HG03432 (cell line): ENCODE data around the gene CIB4.

ENCODE experiments used
- ATAC-seq: cut with Tn5 transposase; IDR thresholded peaks from one replicate; pipeline ENCODE4 v1.9.1; 2021; ENCODE audit warnings: mild to moderate bottlenecking, moderate library complexity; ENCODE audit not compliant: unreplicated experiment

CIB4 gene

DNA sequence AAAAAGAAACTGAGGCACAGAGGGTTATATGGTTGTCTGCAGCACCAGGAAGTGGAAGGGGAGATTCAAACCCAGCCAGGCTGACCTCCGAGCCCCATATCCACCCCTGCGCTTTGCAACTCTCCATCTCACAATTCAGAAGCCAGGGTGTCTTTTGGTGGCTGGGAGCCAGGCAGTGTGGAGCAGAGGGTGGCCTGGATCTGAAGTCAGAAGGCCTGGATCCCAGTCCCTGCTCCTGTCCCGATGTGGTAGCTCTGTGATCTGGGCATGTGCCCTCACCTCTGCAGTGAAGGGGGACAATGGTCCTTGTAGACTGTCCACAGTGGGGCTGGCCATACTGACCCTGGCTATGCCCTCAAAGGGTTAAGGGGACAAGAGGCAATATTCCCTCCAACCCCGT lies 57.0 kb downstream of the CIB4 start:
- no peak for ATAC-seq

DNA sequence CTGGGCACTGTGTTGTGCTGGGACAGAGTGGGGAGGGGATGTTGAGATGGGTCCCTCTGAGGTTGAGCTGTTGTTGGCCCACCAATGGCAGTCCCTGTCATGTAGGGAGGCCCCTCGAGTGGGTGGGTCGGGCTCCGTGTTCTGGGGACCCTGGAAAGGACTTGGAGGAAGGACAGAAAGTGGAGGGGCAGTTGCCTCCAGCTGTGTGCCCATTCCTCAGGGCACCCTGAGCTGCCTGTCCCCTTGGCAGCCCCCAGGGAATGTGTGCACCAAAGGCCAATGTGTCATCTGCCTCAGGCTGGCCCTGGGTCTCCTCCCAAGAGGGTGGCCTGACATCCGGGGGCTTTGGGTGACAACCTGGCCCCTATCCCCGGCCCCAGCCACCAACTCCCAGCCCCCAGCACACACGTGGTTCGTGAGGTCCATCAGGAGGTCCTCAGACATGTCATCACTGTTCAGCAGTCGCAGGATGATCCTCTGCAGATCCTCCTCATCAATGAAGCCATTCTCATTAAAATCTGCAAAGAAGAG lies 57.7 kb downstream of the CIB4 start:
- no peak for ATAC-seq

DNA sequence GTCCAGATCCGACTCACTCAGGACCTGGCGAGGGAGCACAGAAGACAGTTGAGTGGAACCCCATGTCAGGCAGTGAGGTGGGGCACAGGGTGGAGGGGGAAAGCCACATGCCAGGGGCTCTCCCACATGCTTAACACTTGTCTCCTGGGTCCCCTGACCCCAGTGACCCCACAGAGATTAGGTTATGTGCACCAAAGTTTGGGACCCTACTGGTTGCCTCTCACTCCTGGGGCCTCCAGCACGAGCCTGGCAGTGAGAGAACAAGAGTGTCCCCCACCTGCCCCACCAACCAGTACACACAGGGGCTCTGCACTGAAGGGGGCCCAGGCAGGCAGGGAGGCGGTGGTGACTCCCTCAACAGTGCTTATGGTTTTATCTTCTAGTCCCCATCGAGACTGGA lies 58.3 kb downstream of the CIB4 start:
- no peak for ATAC-seq

DNA sequence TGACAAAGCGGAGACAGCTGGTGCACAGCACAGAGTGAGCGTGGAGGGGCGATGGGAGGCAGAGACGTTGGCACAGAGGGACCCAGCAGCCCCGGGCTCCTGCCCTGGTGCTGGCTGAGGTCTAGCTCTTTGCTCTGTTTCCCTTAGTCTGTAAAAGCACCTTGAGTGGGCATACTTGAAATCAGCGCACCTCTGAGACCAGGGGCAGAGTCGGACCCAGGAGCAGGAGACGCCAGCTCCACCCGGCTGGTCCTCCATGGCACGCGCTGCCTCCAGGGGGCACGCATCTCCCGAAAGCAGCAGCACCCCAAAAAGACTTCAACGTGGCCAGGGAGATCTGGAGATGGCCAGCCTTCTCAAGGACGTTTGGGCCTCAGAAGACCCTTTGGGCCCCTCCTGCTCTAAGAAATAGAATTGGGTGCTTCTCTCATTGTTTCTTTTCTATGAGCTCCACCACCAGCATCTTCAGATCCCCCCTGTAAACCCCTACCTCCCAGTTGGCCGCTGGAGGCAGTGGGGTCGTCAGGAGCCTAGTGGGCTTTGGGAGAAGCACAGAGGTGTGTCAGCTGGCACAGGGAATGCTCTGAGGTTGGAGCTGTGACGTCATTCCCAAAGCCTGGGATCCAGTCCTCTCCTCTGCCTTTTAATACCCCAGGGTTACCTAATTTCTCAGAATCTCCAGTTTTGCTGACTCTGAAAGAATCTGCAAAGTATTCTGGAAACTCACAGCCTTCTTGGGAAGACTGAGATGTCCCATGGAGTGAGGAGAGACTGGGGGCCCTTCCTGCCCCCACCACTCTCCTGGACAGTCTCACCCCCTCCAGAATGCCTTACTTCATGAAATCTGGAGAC lies 58.9 kb downstream of the CIB4 start:
- no peak for ATAC-seq

DNA sequence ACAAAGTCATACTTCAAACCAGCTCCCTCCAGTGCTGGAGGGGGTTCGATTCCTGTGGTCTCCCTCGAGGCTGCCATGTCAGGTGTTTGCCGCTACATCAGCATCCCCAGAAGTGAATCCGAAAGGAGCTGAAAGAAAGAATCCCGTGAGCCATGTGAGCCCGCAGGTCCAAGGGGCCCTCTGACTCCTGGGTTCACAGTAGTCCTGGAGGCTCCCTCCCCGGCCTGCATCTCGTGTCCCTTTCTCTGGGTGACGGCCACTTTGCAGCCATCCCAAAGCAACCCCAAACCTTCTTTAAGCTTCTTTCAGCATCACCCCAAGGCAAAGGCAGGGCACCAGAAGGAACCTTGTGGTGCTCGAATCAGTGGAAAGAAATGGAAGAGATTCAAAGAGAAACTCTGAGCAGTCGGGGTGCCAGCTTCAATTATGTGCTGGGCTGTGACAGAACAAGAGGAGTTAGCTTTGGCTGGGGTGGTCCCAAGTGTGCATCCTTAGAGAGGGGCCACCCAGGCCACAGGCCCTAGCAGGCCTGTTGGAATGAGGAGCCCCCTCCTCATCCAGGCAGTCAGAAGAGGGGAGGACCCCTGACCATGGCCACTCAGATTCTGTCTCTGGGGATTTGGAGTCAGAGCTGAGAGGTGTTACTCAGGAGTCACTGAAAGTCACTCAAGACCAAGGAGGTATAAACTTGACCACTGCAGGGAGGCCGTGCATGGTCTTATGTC lies 59.7 kb downstream of the CIB4 start:
- ATAC-seq, result no peak

DNA sequence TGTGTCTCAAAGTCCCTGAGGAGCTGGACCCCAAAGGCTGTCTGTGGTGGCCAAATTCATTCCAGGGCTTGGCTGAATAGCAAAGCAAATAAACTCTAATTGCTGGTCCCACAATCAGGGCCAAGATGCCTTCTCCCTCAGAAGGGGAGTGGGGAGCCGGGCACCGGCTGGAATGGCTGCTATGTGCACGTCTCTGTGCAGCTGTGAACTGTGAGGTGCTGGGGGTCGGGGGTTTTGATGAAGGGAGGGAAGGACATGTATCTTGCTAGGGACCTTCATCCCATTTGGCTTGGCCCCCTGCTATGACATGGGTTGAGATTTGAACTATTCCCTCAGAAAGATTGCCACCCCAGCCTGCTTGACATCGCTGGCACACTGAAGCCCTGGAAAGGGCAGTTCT lies 60.4 kb downstream of the CIB4 start:
- no peak for ATAC-seq

DNA sequence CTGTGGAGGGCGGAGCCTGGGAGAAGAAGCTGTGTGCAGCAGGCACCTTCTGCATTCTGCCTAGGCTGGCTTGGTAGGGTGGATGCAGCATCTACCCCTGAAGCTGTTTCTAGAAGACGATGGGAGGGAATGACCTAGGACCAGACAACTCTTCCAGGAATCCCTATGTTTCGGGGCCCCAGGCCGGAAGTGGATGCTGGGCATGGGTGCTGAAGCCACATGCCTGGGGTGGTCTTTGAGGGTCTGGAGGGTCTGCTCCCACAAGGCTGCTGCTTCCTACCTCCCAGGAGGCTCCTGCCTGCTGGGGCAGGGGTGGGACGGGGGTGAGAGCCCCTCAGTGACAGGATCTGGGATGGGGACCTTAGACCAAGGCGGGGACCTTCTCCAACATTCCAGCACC lies 61.0 kb downstream of the CIB4 start:
- ATAC-seq, result no peak

DNA sequence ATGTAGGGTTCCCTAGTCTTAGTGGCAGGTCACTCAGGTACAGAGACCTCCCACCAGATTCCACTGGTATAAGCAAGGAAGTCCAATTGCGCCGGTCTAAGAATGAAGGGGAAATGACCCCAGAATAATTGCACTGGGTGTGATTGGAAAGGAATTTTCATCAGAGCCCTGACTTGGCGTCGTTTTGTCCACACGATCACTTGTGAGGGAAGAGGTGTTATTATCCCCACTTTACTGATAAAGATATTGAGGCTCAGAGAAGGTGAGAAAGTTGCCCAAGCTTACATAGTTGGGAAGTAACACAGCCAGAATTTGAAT lies 61.5 kb downstream of the CIB4 start:
- ATAC-seq, result no peak

DNA sequence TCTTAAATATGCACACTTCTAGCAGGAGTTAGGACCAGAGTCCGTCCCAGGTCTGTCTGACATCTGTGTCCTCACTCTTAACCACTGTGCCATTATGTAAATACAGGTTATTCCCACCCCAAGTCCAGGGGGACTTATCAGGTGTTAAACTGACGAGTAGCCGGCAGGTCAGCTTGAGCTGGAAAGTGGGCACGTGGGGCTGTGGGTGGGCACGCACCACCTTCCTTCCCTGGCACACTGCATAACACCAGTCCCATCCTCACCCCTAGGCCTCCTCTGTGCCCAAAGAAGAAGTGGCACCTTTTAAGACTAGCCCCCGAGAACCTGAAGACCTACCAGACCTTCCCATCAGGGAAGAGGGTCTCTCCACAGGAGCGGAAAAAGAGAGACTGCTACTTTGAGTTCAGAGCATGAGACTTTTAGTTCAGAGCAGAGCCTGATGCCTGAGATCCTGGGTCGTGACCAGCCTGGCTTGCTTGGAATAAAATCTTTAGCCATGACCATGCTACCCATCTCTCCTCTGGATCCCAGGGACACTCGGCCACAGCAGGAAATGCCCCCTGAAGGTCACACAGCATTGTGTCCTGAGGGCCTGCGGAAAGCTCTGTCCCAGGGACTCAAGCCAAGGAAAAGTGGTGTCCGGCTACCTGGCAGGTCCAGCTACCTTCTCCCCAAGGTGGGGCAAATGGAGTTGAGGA lies 62.0 kb downstream of the CIB4 start:
- ATAC-seq, result no peak

DNA sequence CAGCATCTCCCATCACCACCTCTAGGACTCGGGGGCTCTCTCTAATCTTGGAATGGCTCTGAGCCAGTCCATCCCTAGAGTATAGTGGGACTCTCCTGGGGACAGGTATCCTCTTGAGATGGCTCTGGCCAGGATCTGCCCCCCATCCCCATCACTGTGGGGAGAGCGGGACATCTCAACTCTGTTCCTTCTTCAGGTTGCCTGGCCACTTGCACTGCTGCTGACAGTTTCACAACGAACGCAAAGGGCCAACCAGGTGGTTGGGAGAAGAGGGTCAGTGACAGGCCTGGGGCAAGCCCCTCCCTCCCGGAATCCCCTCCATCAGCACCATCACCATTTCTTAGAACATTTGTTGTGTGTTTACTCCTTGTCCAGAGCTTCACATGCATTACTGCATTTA lies 62.6 kb downstream of the CIB4 start:
- ATAC-seq, result no peak

DNA sequence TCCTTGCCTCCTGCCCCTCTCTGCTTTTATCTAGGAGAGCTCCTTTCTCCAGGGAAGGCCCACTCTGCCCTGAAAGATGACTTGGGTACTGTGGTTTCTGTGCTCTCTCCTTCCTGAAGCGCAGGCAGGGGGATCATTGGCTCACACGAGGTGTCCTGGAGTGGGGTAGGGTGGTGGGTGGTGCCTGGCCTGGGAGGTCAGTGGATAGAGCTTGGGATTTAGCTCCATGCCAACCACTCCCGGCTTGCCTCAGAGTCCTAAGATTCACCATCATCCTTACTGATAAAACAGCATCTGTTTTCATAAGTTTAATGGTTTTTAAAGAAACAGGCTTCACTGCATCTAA lies 63.1 kb downstream of the CIB4 start:
- no peak for ATAC-seq

DNA sequence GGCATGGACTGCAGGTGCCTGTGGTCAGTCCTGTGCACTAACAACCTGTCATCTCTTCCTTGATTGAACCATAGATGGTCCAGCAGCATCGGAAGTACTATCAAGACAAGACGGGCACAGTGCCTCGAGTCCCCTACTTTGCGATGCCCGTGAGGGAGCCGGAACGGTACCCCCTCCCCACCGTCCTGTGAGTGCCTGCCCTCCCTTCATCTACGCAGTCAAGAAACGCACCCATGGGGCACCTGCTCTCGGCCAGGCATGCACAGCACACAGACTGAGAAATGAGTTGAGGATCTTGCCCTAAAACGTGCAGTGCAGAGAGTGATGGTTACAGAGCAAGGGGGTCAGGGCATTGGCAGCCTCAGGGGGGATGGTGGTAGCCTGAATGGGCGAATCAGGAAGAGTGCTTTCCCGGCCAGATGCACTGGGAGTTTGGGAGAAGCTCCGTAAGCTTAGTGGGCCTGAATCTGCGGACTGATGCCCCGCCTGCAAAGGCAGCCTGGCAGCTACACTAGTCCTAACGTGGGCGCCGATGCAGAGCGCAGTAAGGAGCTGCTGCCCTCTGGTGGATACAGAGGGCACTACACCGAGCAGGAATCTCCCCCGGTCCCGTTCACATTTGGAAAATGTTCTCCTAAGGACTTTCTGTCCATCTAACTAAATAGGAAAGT lies 63.6 kb downstream of the CIB4 start:
- no peak for ATAC-seq

DNA sequence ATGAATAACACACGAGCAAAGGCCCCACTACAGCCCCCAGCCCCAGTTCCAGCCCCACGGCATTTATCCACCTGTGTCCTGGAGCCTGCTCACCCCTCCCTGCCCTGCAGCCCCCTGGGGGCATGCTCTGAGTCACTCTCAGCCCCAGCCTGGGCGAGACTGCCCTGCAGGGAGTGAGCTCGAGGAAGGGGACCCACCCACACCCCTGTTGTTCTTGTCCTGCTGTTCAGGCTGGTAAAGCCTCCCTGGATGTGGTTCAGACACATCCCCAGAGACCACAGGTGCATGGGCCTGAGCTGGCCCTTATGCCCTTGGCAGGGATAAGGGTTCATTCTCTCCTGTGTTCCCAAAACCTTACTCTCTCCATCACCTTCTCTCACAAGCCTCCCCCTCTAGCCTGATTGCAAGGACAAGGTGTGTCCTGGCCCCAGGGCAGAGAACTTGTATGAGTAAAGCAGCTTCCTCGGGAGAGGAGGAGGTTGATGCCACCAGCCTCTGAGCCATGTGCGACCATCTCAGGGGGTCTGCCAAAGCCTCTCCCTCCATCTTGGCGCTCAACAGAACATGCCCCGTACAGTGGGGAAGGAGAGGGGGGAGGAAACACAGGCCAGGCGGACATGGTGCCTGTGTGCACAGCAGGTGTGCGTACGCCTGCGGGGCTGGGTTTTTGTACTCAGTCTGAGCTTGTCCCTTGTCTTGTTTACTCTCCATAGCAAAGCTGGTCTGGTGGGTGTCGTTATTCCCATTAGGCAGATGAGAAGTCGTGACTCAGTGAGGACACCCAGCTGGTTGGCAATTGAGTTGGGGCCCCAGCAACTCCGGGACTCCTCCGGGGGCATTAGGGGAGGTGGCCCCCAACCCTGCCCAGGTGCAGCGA lies 64.4 kb downstream of the CIB4 start:
- no peak for ATAC-seq

DNA sequence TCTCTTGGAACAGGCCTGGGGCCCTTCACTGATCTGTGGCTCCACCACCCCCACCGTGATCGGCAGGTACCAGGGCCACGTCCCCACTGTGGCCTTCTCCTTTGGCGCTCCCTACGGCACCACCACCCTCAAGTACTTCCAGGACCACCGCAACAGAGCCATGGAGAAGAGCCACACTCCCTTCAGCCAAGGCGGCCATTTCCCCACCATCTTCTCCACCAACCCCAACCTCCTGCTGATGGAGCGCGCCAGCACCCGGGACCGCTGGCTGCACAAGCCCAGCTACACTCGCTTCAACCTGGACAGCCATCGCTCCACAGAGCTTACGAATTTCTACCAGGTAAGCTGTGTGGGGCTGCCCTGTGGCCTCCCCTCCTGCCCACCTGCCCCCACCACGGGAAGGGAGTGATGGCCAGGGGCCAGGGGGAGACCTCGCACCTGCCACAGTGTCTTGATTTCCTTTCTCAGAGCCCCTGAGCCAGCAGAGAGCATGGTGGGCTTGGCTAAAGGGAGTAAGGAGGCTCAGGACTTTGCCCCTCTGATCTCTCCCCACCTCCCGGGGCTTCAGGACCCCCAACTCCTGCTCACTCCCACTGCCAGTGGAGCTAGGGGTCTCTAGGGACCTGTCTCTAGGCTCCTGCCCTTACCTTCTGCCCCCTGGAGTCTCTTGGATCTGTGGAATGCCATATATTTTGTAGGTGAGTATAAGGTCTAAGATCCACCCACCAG lies 65.2 kb downstream of the CIB4 start:
- ATAC-seq, result no peak

DNA sequence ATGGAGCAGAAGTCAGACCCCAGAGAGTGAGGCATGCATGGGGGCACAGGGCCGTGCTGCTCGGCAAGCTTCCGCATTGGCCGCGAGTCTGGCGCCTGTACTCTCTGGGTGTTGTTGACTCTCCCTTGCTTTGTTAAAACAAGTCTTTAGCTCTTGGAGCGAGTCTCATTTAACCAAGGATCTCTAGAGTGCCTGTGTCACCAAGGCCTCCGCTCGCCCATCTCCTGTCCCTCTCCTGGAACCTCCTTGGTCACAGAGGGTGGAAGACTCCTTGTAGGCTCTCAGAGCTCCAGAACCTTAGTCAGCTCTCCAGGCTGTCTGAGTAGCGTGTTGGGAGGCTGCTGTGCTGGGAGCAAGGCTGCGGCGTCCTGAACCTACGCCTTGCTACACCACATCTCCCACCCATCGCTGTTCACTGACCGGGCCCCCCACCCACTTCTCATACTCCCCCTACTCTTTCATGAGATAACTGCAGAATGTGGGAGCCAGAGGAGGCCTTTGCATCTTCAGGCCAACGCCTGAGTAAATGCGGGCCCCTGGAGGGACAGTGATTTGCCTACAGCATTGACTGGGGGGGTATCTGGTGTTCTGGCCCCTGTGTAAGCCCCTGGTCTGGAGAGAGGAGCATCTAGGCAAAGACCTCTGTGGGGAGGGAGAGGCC lies 66.1 kb downstream of the CIB4 start:
- no peak for ATAC-seq

DNA sequence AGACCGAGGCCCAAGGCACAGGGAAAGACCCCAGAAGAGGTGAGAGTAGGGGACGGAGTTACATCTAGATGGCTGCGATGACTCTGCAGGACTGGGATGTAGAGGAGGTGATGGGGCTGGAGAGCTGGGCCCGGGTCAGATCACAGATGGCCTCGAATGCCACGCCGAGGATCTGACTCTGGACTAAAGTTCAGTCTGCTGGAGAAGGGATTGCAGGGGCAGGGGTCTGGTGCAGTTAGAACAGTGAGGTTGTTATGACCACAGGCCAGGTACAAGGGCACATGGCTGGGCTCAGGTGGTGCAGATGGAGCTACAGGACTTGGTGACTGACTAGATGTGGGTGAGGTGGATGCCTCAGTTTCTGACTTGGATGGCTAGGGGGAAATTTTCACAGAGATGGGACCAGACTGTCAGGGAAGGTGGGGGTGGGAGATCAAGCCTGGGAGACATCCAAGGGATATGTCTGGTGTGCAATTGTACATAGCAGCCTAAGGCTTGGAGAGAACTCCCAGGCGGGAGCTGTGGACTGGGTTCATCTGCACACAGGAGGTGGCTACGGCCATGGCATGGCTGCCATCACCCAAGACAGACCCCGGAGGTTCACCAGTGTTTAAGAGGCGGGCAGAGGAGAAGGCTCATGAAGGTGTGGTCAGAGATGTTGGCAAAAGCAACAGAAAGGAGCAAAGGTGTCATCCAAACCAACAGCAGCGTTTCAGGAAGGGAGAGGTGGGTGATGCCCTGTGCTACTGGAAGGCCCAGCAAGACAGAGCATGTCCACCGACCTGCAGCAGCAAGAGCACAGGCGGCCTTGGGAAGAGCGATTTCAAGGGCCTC lies 66.9 kb downstream of the CIB4 start:
- no peak for ATAC-seq

DNA sequence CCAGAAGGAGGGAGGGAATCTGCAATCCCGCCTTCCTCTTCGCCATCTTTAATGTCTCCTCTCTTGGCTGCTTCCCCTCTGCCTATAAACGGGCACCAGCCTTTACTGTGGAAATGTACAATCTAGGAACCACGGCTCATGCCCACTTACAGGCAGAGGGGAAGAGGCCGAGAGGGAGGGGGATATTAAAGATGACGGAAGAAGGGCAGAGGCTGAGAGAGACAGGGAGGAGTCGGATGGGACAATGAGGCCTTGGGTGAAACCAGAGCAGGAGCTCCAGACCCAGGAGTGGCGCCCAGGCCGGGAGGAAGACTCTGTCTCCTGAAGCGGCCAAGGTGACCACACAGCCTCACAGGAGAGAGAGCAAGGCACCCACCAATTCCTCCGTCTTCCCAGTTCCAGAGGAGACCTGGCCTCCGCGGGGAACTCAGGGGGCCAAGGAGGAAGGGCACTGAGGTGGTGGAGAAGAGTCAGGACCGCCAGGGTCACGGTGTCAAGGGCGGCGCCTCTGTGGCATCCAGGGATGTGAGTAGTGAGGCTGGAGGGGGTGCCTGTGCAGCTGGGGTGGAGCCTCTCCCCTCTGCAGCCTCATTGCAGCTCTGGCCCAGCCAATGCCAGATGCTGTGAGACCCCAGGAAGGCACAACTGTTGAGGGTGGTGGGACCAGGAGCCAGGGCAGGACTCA lies 67.8 kb downstream of the CIB4 start:
- ATAC-seq, result no peak

DNA sequence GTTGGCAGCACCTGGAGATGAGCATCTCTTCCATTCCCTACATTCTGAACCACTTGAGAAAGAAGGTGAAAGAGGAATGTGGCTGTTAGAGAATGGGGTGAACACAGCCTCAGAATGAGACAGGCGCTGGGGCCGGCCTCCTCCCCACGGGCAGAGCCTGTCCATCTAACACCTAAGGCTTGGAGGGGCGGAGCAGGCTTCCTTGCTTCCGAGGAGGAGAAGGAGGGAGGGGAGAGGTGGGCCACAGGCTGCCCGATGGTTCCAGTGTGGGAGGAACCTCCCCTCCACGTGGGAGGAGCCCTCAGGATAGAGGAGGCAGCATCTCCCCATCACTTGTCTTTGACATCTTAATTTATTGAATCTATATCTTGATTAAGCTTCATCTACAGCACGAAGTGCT lies 68.6 kb downstream of the CIB4 start:
- no peak for ATAC-seq
